AG04450 (cell line): ENCODE data around the gene LRMDA. TPM values are rescaled to one million over a fixed set of nuclear protein-coding genes. Genes with fewer than 3 reads are reported as not detected.

Source experiments
- CTCF ChIA-PET: fragments of 300-600, 350-600 bp; formaldehyde crosslinking; extraction: SDS; loops from one replicate; lab custom pipeline; 2022; ENCODE audit warnings: antibody characterized with exemption, inconsistent platforms; lab: Charles Lee
- POLR2A ChIA-PET: fragments of 350-600 bp; formaldehyde crosslinking; extraction: SDS; loops from one replicate; lab custom pipeline; 2021; ENCODE audit warnings: antibody characterized with exemption, inconsistent platforms; lab: Yijun Ruan, JAX
- DNase-seq: peaks from one replicate; pipeline ENCODE4 v3.0.0-alpha.2; 2011; ENCODE audit warnings: low read depth, low spot score
- H3K27ac ChIP-seq: one replicate; pipeline ENCODE4 v1.5.1; 2012; ENCODE audit warnings: low read depth, low read length, control low read depth
- H3K27me3 ChIP-seq: one replicate; pipeline ENCODE4 v1.6.0; 2012; ENCODE audit warnings: low read length; ENCODE audit not compliant: control insufficient read depth, insufficient read depth
- H3K4me3 ChIP-seq: 2 replicates; pipeline ENCODE4 v1.5.1; 2011; ENCODE audit warnings: mild to moderate bottlenecking, low read depth, low read length, control low read depth
- H3K9me3 ChIP-seq: 2 replicates; pipeline ENCODE4 v1.5.1; 2012; ENCODE audit warnings: low read length; ENCODE audit not compliant: control insufficient read depth, insufficient read depth
- CTCF ChIP-seq: IDR thresholded peaks from 2 replicates; pipeline ENCODE4 v1.5.1; 2011; ENCODE audit warnings: low read depth, low read length, control low read depth, inconsistent platforms
- polyA plus RNA-seq: library from polyadenylated mRNA; depleted of rRNA; stranded (reverse); fragments of >200 nt; gene quantifications from 2 replicates; pipeline ENCODE4 v1.2.3, GENCODE V29; 2011

Gene LRMDA
- polyA plus RNA-seq, 1 experiment, result 0.12 TPM

GRCh38 chr10:76185471-76186301 lies 754.3 kb downstream of the LRMDA start:
- Histone ChIP-seq H3K4me3 (no peak overlapping the region), H3K27me3 (peaks cover 2% of the 10 kb centered on the region), H3K9me3 (no peaks in the 10 kb centered on the region), H3K27ac (no peak overlapping the region)
- POLR2A ChIA-PET, result interaction anchor here (0.9 kb wide), 1 partner anchor 66 kb away, joined by 6 read pairs; no protein-coding TSS in a partner anchor
- no peak for DNase-seq
- CTCF ChIA-PET, result interaction anchor here (0.9 kb wide), 1 partner anchor 9 kb away, joined by 6 read pairs; no protein-coding TSS in a partner anchor
- TF ChIP-seq CTCF, result no peak

DNA sequence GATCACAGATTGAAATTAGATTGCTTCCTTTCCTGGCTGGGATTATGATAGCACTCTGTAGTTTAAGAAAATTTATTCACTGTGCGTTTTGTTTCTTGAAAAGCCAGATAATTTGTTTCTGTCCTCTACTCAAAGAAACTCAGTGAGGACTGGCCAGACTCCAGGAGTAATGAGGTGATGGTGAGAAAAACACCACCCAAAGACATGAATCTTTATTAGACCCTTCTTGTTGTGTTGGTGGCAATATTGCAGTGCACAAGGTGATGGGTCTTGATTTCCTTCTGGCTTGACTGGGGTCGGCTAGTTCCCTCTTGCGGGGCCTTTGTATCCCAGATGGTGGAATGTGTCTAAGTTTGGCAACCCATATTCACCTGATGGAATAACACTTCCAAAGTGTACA lies 756.8 kb downstream of the LRMDA start:
- no peaks in the 10 kb centered on the region for H3K9me3 ChIP-seq
- no peak for TF ChIP-seq CTCF
- no peak overlapping the region for H3K4me3 ChIP-seq
- DNase-seq, result no peak
- H3K27me3 ChIP-seq, result no peaks in the 10 kb centered on the region
- ChIA-PET CTCF (interaction anchor here (0.6 to 0.8 kb wide), 2 partner anchors 66 to 85 kb away, joined by 3 to 4 read pairs; no protein-coding TSS in a partner anchor), POLR2A (interaction anchor here (0.5 to 0.7 kb wide), 2 partner anchors 25 to 1570 kb away, joined by 3 to 7 read pairs; no protein-coding TSS in a partner anchor)
- H3K27ac ChIP-seq, result no peak overlapping the region

- POLR2A ChIA-PET, result interaction anchor here (0.6 to 4.0 kb wide), 2 partner anchors 61 to 238 kb away, joined by 3 to 19 read pairs; no protein-coding TSS in a partner anchor
- Histone ChIP-seq H3K27me3 (no peaks in the 10 kb centered on the region), H3K9me3 (no peaks in the 10 kb centered on the region), H3K27ac (no peak overlapping the region), H3K4me3 (no peak overlapping the region)
- DNase-seq, result no peak
- TF ChIP-seq CTCF, result no peak
- CTCF ChIA-PET, result no interaction called here
Observed at GRCh38 chr10:76190634-76191270, 759.3 kb downstream of the LRMDA start.

DNA sequence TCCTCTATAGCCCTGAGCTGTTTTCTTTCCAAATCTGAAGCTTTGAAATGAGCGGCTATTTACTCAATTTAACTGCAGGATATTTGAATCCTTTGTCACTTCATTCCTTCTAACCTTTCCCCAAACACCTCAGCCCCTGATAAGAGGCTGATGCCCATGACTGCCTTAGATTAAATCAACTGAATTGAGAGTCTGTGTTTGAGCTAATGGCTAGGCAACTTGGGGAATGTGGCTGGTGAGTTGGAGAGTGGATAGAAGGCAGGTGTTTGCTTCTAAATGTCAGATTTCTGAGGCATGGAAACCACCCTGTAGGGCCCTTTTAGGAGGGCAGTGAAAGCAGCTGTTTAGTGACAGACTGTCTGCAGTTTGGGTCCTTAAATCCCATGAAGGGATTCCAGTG lies 759.9 kb downstream of the LRMDA start:
- CTCF ChIA-PET, result no interaction called here
- no peak overlapping the region for H3K27ac ChIP-seq
- POLR2A ChIA-PET, result interaction anchor here (4.0 kb wide), 1 partner anchor 61 kb away, joined by 19 read pairs; no protein-coding TSS in a partner anchor
- H3K4me3 ChIP-seq, result no peak overlapping the region
- DNase-seq, result no peak
- H3K27me3 ChIP-seq, result no peaks in the 10 kb centered on the region
- TF ChIP-seq CTCF, result no peak
- no peaks in the 10 kb centered on the region for H3K9me3 ChIP-seq
